GM20000 (cell line): ENCODE data around the gene FERMT2.

Source experiments
- DNase-seq: peaks from one replicate; pipeline ENCODE4 v3.0.0; 2012; ENCODE audit warnings: low spot score
- TF ChIP-seq, protein P1 (sequence below): IDR thresholded peaks from 2 replicates; pipeline ENCODE4 v1.5.1; 2012; ENCODE audit warnings: mild to moderate bottlenecking, control low read depth; ENCODE audit errors: extremely low read depth, missing control alignments

Gene FERMT2

DNA sequence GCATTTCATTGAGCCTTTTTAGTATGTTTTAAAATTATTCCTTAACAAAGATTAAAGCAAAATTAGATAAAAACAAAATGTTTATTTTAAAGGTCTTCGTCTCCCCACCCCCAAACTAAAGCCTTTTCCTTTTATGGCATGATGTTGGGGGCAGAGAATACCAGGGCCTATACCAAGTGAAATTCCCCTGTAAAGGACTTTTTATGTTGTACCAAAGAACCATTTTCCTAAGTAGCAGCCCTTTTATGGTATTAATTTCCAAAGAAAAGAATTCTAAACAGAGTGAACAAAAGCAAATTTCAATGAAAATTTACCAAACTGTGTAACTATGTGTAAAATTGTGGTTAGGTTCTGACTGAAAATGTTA, 87.5 kb downstream of the FERMT2 start:
- no peak for DNase-seq
- TF ChIP-seq, protein P1, sequence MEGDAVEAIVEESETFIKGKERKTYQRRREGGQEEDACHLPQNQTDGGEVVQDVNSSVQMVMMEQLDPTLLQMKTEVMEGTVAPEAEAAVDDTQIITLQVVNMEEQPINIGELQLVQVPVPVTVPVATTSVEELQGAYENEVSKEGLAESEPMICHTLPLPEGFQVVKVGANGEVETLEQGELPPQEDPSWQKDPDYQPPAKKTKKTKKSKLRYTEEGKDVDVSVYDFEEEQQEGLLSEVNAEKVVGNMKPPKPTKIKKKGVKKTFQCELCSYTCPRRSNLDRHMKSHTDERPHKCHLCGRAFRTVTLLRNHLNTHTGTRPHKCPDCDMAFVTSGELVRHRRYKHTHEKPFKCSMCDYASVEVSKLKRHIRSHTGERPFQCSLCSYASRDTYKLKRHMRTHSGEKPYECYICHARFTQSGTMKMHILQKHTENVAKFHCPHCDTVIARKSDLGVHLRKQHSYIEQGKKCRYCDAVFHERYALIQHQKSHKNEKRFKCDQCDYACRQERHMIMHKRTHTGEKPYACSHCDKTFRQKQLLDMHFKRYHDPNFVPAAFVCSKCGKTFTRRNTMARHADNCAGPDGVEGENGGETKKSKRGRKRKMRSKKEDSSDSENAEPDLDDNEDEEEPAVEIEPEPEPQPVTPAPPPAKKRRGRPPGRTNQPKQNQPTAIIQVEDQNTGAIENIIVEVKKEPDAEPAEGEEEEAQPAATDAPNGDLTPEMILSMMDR: no peak

DNA sequence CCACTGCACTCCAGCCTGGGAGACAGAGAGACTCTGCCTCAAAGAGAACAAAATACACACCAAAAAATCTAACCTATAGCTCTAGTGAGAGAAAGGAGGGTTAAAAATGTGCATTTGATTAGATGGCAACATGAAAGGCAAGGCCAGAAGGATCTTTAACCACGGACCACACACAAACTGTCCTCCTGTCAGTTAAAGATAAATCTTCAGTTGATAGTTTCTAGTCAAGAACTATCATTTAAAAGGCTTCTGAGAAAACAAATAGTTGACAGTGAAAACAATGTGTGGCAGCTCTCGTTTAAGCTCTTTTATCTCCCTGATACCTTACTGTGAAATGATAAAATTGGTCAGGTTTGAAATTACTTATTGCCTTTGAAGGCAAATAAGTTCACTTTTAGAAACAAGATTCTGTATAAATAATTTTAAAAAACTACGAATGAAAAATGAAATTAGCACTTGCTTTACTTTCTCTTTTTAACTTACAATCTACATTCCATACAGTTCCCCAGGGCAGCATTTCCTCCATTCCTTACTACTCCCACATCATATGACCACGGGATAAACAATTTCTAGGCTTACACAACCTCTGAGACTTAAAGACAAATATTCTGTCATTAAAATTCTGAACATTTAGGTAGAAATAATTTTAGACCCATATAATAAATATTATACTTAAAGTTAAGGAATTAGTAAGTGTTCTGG, 88.1 kb downstream of the FERMT2 start:
- DNase-seq: no peak

DNA sequence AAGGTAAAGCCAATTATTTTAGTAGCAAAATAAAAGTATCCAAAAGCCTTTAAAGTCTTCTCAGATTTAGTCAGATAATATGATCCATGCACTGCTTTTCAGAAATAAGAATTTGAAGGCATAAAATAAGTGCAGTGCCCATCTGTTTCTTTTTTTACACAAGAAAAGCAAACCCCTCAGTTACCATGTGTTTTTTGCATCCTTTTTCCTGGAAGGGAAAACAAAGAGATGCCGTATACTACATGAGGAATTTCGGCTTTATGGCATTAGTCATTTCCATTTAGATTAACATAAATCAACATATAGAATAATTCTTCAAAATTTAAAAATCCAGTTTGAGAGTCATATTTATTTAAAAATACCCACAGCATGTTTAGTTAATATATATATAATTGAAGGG, 89.4 kb downstream of the FERMT2 start:
- TF ChIP-seq, protein P1: no peak
- DNase-seq: no peak

More for the DNA sequence above, 88.1 kb downstream of the FERMT2 start:
- TF ChIP-seq, protein P1: no peak

DNA sequence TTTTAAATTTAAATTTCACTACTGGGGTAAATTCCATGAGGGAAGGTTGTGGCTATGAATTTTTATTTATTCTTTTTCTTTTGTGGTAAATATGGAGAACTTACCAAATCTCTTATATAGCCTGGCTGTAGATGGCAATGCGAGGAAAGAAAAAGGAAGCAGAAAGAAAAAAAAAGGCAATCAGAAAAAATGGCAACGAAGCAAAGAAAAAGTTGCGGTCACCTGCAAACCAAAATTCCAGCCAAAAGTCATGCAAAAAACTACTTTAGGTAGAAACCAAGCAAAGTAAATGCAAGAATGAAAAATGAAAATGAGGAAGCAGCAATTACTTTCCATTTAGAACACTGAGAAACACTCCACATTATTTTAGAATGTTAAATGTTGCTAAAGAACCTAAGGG, 89.9 kb downstream of the FERMT2 start:
- TF ChIP-seq, protein P1: no peak
- DNase-seq: no peak

DNA sequence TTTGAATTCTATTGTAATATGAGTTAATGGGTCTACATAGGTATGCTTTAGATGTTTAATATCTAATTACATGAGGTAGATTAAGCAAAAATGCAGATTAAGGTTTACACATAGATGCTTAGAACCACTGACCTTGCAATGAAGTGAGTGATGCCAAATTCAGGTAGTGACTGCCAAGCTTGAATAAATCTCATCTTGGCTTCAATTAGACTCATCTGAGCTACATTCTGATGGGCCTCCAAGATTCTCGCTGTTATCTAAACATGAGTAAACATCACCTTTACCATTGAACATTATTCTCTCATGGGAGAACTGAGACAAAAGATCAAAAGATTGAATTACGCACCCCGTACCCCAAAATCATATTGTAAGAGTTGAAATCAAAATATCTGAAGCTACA, 90.6 kb downstream of the FERMT2 start:
- no peak for DNase-seq
- TF ChIP-seq, protein P1: no peak

DNA sequence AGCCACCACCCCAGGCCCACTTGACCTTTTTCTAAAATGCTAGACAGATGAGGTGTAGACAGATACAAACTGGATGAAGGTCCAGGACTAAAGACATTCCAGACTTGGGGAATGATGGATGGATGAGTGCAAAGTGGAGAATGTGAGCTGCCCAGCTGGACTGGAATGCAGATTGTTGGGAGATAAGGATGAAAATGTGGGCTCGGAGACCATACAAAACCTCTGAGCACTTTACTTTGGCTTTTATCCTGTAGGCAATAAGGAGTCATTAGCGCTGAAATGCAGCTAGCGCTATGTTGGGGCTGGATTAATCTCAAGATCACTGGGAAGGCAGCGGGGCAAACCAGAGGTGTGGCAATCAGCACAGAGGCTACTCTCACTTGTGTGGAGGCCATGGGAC, 94.7 kb downstream of the FERMT2 start:
- TF ChIP-seq, protein P1: no peak
- no peak for DNase-seq

DNA sequence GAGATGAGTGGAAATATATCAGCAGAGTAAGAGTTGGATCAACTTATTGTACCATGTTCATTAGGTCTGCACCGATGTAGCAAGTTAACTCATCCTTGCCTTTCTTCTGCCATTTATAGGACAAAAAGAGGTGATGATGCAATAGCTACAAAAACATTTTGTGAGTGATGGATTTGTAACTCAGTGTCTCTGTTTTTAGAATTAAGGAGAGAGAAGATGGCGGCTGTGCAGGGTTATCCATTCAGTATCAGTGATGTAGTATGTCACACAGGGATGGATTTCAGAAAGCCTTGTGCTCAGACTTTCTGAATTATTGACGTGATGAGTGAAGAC, 97.4 kb downstream of the FERMT2 start:
- TF ChIP-seq, protein P1: no peak
- no peak for DNase-seq
